Measurements from ENCODE around the gene NUP210. TPM values are rescaled to one million over a fixed set of nuclear protein-coding genes. Genes with fewer than 3 reads are reported as not detected.

Gene NUP210
- total RNA-seq, 1 donor from 2014 or later: 1.4 TPM

DNA sequence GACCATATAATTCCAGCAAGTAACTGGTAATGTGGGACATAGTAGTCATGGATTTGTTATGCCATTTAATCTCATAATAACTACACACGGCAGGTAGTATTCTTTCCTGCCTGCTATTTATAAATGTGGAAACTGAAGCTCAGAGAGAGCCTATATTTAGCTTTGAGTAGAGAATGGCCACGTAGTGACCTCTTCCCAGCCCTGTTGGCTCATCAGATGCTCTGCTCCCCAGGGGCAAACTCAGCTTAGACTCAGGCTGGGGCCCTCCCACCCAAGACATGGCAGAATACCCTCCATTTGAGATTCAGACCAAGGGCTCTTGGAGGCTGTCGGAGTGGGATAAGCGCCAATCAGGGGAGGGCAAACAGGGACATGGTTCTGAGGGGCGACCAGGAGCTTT is 42.7 kb upstream of the NUP210 start:
- no peak overlapping the region for H3K27ac Mint-ChIP-seq (ENCODE audit: unreplicated experiment)
- no peak for DNase-seq (ENCODE audit: extremely low spot score, unreplicated experiment)
- H3K4me1 Mint-ChIP-seq (ENCODE audit: unreplicated experiment): no peaks in the 10 kb centered on the region
- H3K4me3 Mint-ChIP-seq (ENCODE audit: unreplicated experiment): no peak overlapping the region
- H3K9me3 Mint-ChIP-seq (ENCODE audit: unreplicated experiment): no peaks in the 10 kb centered on the region
- H3K36me3 Mint-ChIP-seq (ENCODE audit: unreplicated experiment): no peaks in the 10 kb centered on the region
- TF ChIP-seq, protein P1, sequence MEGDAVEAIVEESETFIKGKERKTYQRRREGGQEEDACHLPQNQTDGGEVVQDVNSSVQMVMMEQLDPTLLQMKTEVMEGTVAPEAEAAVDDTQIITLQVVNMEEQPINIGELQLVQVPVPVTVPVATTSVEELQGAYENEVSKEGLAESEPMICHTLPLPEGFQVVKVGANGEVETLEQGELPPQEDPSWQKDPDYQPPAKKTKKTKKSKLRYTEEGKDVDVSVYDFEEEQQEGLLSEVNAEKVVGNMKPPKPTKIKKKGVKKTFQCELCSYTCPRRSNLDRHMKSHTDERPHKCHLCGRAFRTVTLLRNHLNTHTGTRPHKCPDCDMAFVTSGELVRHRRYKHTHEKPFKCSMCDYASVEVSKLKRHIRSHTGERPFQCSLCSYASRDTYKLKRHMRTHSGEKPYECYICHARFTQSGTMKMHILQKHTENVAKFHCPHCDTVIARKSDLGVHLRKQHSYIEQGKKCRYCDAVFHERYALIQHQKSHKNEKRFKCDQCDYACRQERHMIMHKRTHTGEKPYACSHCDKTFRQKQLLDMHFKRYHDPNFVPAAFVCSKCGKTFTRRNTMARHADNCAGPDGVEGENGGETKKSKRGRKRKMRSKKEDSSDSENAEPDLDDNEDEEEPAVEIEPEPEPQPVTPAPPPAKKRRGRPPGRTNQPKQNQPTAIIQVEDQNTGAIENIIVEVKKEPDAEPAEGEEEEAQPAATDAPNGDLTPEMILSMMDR (IDR thresholded peaks at IDR 0.05): no peak
- peaks cover 54% of the 10 kb centered on the region for H3K27me3 Mint-ChIP-seq (ENCODE audit: unreplicated experiment)

DNA sequence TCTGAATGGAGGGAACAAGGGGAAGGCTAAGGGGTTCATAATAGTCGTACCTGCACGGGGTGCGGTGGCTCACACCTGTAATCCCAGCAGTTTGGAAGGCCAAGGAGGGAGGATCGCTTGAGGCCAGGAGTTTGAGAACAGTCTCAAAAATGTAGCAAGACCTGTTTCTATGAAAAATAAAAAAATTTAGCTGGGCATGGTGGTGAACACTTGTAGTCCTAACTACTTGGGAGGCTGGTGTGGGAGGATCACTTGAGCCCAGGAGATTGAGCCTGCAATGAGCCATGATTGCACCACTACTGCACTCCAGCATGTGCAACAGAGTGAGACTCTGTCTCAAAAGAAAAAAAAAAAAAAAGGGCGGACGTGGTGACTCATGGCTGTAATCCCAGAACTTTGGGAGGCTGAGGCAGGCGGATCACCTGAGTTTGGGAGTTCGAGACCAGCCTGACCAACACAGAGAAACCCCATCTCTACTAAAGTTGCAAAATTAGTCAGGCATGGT is 42.1 kb upstream of the NUP210 start:
- peaks cover 51% of the 10 kb centered on the region for H3K27me3 Mint-ChIP-seq (ENCODE audit: unreplicated experiment)
- no peaks in the 10 kb centered on the region for H3K9me3 Mint-ChIP-seq (ENCODE audit: unreplicated experiment)
- no peak overlapping the region for H3K4me3 Mint-ChIP-seq (ENCODE audit: unreplicated experiment)

DNA sequence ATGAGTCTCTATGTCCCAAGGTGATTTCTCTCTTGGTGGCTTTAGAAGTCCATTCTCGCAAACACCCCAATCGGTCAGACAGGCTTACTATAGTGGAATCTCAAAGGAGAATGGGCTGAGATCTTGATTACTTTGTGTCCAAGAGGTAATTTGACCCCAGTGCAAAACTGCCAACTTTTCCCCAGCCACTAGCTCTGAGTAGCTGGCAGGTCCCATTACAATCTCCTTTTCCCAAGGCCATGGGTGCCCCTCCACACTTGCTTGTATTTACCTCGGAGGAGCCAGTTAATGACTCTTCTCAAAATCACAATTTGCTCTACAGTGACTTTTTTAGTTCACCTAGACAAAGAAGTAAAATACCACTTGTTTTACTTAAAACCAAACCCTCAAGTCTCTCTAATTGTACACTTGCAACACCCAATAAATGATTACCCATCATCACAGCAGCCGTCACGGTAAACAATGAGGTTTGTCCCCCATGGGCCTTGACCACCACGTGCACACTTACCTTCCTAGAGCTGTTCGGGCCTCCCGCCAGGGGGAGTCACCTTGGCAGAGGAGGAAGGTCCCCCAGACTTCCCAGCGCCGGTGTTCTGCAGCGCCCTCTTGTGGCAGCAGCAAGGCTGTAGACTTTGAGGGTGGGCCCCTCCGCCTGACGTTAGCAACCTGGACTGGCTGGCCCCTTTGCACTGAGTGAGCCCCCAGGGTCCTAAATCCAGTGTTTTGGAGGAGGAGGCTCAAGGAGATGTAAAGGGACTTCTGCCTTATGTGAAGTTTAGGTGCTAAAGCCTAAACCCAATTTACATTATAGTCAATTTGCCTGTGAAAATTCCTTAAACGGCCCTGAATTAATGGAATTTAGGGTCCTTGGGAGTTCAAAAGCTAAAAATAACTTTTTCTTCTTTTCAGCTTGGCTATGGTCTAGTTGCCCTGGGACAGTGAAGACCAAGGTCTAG is 41.3 kb upstream of the NUP210 start:
- H3K9me3 Mint-ChIP-seq (ENCODE audit: unreplicated experiment): no peaks in the 10 kb centered on the region
- H3K27ac Mint-ChIP-seq (ENCODE audit: unreplicated experiment): no peak overlapping the region
- no peak overlapping the region for H3K4me3 Mint-ChIP-seq (ENCODE audit: unreplicated experiment)
- TF ChIP-seq, protein P1 (IDR thresholded peaks at IDR 0.05): peak; percentile 60
- H3K4me1 Mint-ChIP-seq (ENCODE audit: unreplicated experiment): no peaks in the 10 kb centered on the region
- DNase-seq (ENCODE audit: extremely low spot score, unreplicated experiment): no peak
- H3K27me3 Mint-ChIP-seq (ENCODE audit: unreplicated experiment): peaks cover 47% of the 10 kb centered on the region
- no peaks in the 10 kb centered on the region for H3K36me3 Mint-ChIP-seq (ENCODE audit: unreplicated experiment)

More for the DNA sequence above, 42.1 kb upstream of the NUP210 start:
- DNase-seq (ENCODE audit: extremely low spot score, unreplicated experiment): no peak
- Mint-ChIP-seq H3K27ac (ENCODE audit: unreplicated experiment) (no peak overlapping the region), H3K36me3 (ENCODE audit: unreplicated experiment) (no peaks in the 10 kb centered on the region), H3K4me1 (ENCODE audit: unreplicated experiment) (no peaks in the 10 kb centered on the region)
- TF ChIP-seq, protein P1 (IDR thresholded peaks at IDR 0.05): no peak

DNA sequence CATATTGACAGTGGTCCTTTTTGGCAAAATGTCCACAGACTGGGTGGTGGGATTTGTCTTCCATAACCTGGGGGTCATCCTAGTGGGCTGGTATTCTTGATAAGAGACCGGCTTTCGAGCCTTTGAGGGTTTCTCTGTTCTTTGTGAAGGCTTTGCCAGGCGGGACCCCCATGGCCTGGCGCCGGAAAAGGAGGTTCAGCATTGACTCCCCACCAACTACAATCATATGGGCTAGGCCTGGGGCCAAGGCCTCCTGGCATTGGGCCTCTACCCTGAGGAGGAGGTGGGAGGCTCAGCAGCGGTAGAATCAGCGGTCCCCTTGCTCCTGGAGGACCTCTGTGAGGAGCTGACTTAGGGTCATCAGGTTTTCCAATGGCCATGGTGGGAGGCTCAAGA is 40.2 kb upstream of the NUP210 start:
- no peaks in the 10 kb centered on the region for H3K36me3 Mint-ChIP-seq (ENCODE audit: unreplicated experiment)
- H3K4me1 Mint-ChIP-seq (ENCODE audit: unreplicated experiment): no peaks in the 10 kb centered on the region
- TF ChIP-seq, protein P1 (IDR thresholded peaks at IDR 0.05): no peak
- DNase-seq (ENCODE audit: extremely low spot score, unreplicated experiment): no peak
- H3K27ac Mint-ChIP-seq (ENCODE audit: unreplicated experiment): no peak overlapping the region
- no peak overlapping the region for H3K4me3 Mint-ChIP-seq (ENCODE audit: unreplicated experiment)
- H3K9me3 Mint-ChIP-seq (ENCODE audit: unreplicated experiment): no peaks in the 10 kb centered on the region
- peaks cover 42% of the 10 kb centered on the region for H3K27me3 Mint-ChIP-seq (ENCODE audit: unreplicated experiment)

DNA sequence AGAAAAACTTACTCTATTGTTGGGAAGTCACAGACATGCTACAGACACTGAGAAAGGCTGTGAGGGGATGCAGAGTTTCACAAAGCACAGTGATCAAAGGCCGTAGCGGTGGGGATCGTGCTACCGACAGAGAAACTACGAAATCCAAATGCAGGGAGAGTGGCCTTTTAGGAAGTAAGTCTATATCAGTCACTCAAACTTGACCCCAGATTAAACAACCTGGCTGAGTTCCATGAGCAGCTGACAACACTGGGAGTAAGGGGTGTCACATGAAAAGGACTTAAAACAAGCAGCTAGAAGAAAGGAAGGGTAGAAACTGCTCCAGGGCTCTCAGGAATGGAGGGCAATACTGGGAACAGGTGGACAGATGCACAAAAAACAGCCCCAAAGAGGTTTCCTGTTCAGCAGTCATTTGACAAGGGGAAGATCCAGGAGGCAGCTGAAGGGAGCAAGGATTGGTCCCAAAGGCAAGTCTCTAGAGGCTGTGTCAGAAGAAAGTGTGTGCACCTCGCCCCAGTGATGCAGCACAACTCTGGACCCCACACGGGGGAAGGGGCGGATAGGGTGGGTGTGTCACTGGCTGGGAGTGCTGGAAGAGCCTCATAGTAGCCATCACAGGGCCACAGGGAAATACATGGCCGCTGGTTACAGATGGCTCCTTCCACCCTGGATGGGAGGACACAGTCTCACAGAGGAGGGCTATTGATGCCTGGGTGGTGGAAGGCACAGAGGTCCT is 39.7 kb upstream of the NUP210 start:
- Mint-ChIP-seq H3K27ac (ENCODE audit: unreplicated experiment) (no peak overlapping the region), H3K36me3 (ENCODE audit: unreplicated experiment) (no peaks in the 10 kb centered on the region), H3K27me3 (ENCODE audit: unreplicated experiment) (peaks cover 41% of the 10 kb centered on the region), H3K4me3 (ENCODE audit: unreplicated experiment) (no peak overlapping the region), H3K4me1 (ENCODE audit: unreplicated experiment) (no peaks in the 10 kb centered on the region), H3K9me3 (ENCODE audit: unreplicated experiment) (no peaks in the 10 kb centered on the region)
- no peak for DNase-seq (ENCODE audit: extremely low spot score, unreplicated experiment)
- TF ChIP-seq, protein P1 (IDR thresholded peaks at IDR 0.05): no peak
